SIG-M5 (cell line): ENCODE data around the gene GJA5.

Source experiments
- DNase-seq: peaks from one replicate; lab custom pipeline; 2025; lab: John Stamatoyannopoulos, UW

The GJA5 gene

GRCh38 chr1:147729315-147729714 lies 31.1 kb downstream of the GJA5 start:
- no peak for DNase-seq

- DNase-seq = no peak
Observed at GRCh38 chr1:147726168-147726567, 34.2 kb downstream of the GJA5 start.

GRCh38 chr1:147725685-147726084 lies 34.7 kb downstream of the GJA5 start:
- no peak for DNase-seq

GRCh38 chr1:147723691-147724323 lies 36.6 kb downstream of the GJA5 start:
- DNase-seq = no peak

- DNase-seq = no peak
Observed at GRCh38 chr1:147722124-147722523, 38.3 kb downstream of the GJA5 start.

- no peak for DNase-seq
Observed at GRCh38 chr1:147721716-147722115, 38.7 kb downstream of the GJA5 start.

GRCh38 chr1:147720557-147720956 lies 39.8 kb downstream of the GJA5 start:
- no peak for DNase-seq

- DNase-seq = no peak
Observed at GRCh38 chr1:147719711-147720225, 40.6 kb downstream of the GJA5 start.

GRCh38 chr1:147719029-147719698 lies 41.2 kb downstream of the GJA5 start:
- DNase-seq = no peak

- DNase-seq = no peak
Observed at GRCh38 chr1:147717706-147718097, 42.7 kb downstream of the GJA5 start.

GRCh38 chr1:147717051-147717705 lies 43.2 kb downstream of the GJA5 start:
- DNase-seq = no peak

GRCh38 chr1:147712605-147713004 lies 47.8 kb downstream of the GJA5 start:
- DNase-seq = no peak
